Tibial nerve (tissue), 4 donors: ENCODE measurements around the gene ALG12. TPM values are rescaled to one million over a fixed set of nuclear protein-coding genes. Genes with fewer than 3 reads are reported as not detected.

Experiments used
- DNase-seq, 2 donors: peaks; one replicate each; pipeline ENCODE4 v3.0.0-alpha.2; 2019; ENCODE audit warnings: low spot score in 2 of 2
- H3K27ac ChIP-seq, 4 donors: fragments of 200-600 bp; sonication (generic) in 3 of 4; one replicate each; pipeline ENCODE4 v1.5.1; 2017 to 2019; ENCODE audit warnings: mild to moderate bottlenecking in 1 of 4
- H3K27me3 ChIP-seq, 2 donors: fragments of 200-600 bp; sonication (generic) in 1 of 2; one replicate each; pipeline versions ENCODE4 v1.5.1 to v1.6.0; 2017 to 2019
- H3K36me3 ChIP-seq, 3 donors: fragments of 200-600 bp; sonication (generic); one replicate each; pipeline ENCODE4 v1.5.1; 2018 to 2019
- H3K4me1 ChIP-seq, 4 donors: fragments of 200-600 bp; sonication (generic) in 3 of 4; one replicate each; pipeline ENCODE4 v1.5.1; 2017 to 2019
- H3K4me3 ChIP-seq, 4 donors: fragments of 200-600 bp; sonication (generic) in 3 of 4; one replicate each; pipeline ENCODE4 v1.5.1; 2017 to 2019; ENCODE audit warnings: mild to moderate bottlenecking in 1 of 4, moderate library complexity in 1 of 4
- H3K9me3 ChIP-seq, 4 donors: fragments of 200-600 bp; sonication (generic) in 3 of 4; one replicate each; pipeline ENCODE4 v1.5.1; 2017 to 2019
- CTCF ChIP-seq, 5 experiments: fragments of 200-600 bp in 3 of 5; fragments of 450-650 bp in 2 of 5; sonication (generic) in 3 of 5; IDR thresholded peaks; one replicate each; pipeline ENCODE4 v1.5.1; 2016 to 2019; ENCODE audit warnings: antibody characterized with exemption in 5 of 5, mild to moderate bottlenecking in 3 of 5, moderate library complexity in 2 of 5
- EP300 ChIP-seq, 2 donors: sonication (generic); formaldehyde crosslinking; IDR thresholded peaks; one replicate each; pipeline ENCODE4 v1.6.1; 2017; ENCODE audit warnings: antibody characterized with exemption in 2 of 2, mild to moderate bottlenecking in 1 of 2
- POLR2A ChIP-seq, 2 donors: fragments of 450-650 bp; IDR thresholded peaks; one replicate each; pipeline ENCODE4 v1.6.1; 2017; ENCODE audit warnings: antibody characterized with exemption in 2 of 2, mild to moderate bottlenecking in 2 of 2, moderate library complexity in 2 of 2
- WGBS, 2 donors: methylation state at CpG; one replicate each; pipeline ENCODE4 v1.1.5; 2018; 5-methylcytosine and 5-hydroxymethylcytosine counted together
- total RNA-seq, 4 donors: library from RNA; depleted of rRNA; stranded (reverse); fragments of >200 nt; gene quantifications; one replicate each; pipeline ENCODE4 v1.1.0, GENCODE V29; 2016

Gene ALG12
- total RNA-seq, 4 donors from 2014 or later = 9.0 to 17.4 (median 14.5) TPM

GRCh38 chr22:49892226-49892899, 25.9 kb downstream of the ALG12 start:
- Histone ChIP-seq H3K4me3 (no peak overlapping the region), H3K36me3 (peaks cover 0 to 75% (median 0%) of the 10 kb centered on the region in 3 donors), H3K27me3 (no peaks in the 10 kb centered on the region), H3K9me3 (peaks cover 0 to 34% (median 3%) of the 10 kb centered on the region in 4 donors), H3K4me1 (no peaks in the 10 kb centered on the region), H3K27ac (no peak overlapping the region)
- no peak for DNase-seq
- TF ChIP-seq CTCF (IDR thresholded peaks at IDR 0.05) (no peak), EP300 (IDR thresholded peaks at IDR 0.05) (no peak), POLR2A (IDR thresholded peaks at IDR 0.05) (no peak)
- 94 to 97% methylated on average over 4 of the region's 4 CpGs for WGBS, 2 donors

DNA sequence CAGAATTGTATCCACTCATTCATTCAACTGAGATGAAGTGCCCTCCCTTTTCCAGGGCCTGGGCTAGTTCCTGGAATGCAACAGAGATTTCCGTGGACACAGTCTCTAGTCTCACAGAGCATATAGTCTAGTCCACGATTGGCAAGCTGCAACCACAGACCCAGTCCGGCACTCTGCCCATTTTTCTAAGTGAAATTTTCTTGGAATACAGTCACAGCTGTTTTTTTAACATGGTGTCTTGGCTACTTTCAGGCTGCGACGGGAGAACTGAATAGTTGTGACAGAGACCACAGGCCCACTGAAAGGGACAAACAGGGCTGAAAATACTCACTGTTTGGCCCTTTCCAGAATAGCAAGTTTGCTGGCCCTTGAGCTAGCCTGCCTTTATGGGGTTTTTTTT, 29.2 kb downstream of the ALG12 start:
- Histone ChIP-seq H3K4me1 (no peaks in the 10 kb centered on the region), H3K4me3 (no peak overlapping the region), H3K27ac (no peak overlapping the region), H3K9me3 (peaks cover 0 to 16% (median 0%) of the 10 kb centered on the region in 4 donors), H3K27me3 (no peaks in the 10 kb centered on the region), H3K36me3 (peaks cover 0 to 82% (median 4%) of the 10 kb centered on the region in 3 donors)
- no peak for DNase-seq
- WGBS, 2 donors = 96 to 98% methylated on average over 5 of the region's 5 CpGs
- TF ChIP-seq POLR2A (IDR thresholded peaks at IDR 0.05) (no peak), EP300 (IDR thresholded peaks at IDR 0.05) (no peak), CTCF (IDR thresholded peaks at IDR 0.05) (no peak)

DNA sequence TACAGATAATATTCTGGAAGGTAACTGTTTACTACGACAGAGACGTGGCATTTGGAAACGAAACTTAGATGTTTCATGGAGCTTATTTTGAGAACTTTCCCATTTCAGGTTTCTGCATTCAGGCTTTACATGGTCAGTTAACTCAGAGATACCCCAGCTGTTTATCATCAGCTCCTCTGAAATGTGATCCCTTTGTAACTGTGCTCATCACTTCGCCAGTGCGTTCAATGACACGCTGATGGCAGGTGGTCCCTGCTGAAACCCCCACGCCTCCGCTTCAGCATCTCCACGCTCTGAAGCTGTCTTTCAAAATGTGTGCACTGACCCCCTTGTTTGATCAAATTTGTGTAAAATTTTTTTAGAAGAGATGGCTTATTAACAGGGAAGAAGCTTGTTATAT, 30.5 kb downstream of the ALG12 start:
- Histone ChIP-seq H3K27ac (no peak overlapping the region), H3K36me3 (peaks cover 0 to 88% (median 4%) of the 10 kb centered on the region in 3 donors), H3K27me3 (no peaks in the 10 kb centered on the region), H3K4me1 (no peaks in the 10 kb centered on the region), H3K9me3 (peaks cover 0 to 14% (median 0%) of the 10 kb centered on the region in 4 donors), H3K4me3 (no peak overlapping the region)
- DNase-seq = no peak
- no peak for TF ChIP-seq POLR2A (IDR thresholded peaks at IDR 0.05)
- no peak for TF ChIP-seq CTCF (IDR thresholded peaks at IDR 0.05)
- no peak for TF ChIP-seq EP300 (IDR thresholded peaks at IDR 0.05)
- 93 to 96% methylated on average over 9 of the region's 9 CpGs for WGBS, 2 donors

DNA sequence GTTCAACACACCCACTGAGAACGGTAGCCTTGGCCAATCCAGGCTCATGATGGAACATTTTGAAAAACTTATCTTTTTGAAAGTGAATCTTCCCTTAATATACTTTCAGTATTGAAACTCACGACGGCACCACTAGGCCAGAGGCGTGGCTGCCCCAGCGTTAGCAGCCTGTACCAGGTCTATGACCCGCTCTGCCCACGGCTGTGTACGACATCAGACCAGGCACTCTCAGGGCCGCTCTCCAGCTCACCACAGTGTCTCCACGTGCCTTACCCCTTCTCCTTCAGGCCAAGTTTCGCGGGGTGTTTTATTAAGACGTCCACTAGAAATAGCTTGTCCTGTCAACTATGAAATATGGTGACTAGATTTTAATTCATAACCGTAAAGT, 31.2 kb downstream of the ALG12 start:
- TF ChIP-seq CTCF (IDR thresholded peaks at IDR 0.05) = no peak
- 97% methylated on average over 14 of the region's 14 CpGs for WGBS, 2 donors

GRCh38 chr22:49886346-49887063, 31.7 kb downstream of the ALG12 start:
- peaks cover 0 to 14% (median 0%) of the 10 kb centered on the region in 4 donors for H3K9me3 ChIP-seq
- 94 to 98% methylated on average over 30 to 41 of the region's 41 CpGs for WGBS, 2 donors
- H3K4me3 ChIP-seq = no peak overlapping the region
- TF ChIP-seq EP300 (IDR thresholded peaks at IDR 0.05) = no peak
- TF ChIP-seq CTCF (IDR thresholded peaks at IDR 0.05) = no peak
- TF ChIP-seq POLR2A (IDR thresholded peaks at IDR 0.05) = no peak
- DNase-seq = no peak
- no peaks in the 10 kb centered on the region for H3K4me1 ChIP-seq
- H3K27ac ChIP-seq = no peak overlapping the region
- no peaks in the 10 kb centered on the region for H3K27me3 ChIP-seq
- H3K36me3 ChIP-seq = peaks cover 0 to 88% (median 4%) of the 10 kb centered on the region in 3 donors

More for the DNA sequence above, 31.2 kb downstream of the ALG12 start:
- no peak for DNase-seq
- H3K27me3 ChIP-seq = no peaks in the 10 kb centered on the region
- H3K9me3 ChIP-seq = peaks cover 0 to 14% (median 0%) of the 10 kb centered on the region in 4 donors
- H3K4me1 ChIP-seq = no peaks in the 10 kb centered on the region
- peaks cover 0 to 83% (median 4%) of the 10 kb centered on the region in 3 donors for H3K36me3 ChIP-seq
- no peak overlapping the region for H3K27ac ChIP-seq
- no peak overlapping the region for H3K4me3 ChIP-seq
